K562 (cell line): ENCODE measurements around the gene DXO. TPM values are rescaled to one million over a fixed set of nuclear protein-coding genes. Genes with fewer than 3 reads are reported as not detected.
"Not testable (repeated sequence)": the region's sequence is repeated elsewhere in the genome, so short reads cannot be mapped to it uniquely, and the experiment has no call there.

Experiments
- ATAC-seq: fragments of 200-7000 bp; cut with Tn5 transposase; 3 replicates; pipeline ENCODE4 v1.9.1; 2020; ENCODE audit warnings: moderate library complexity
- BruUV-seq: library from RNA; stranded (reverse); fragments of 400-500 nt; replicated peaks from 2 replicates; lab custom pipeline; 2021; lab: Mats Ljungman, UMichigan
- CTCF ChIA-PET: fragments of 300-600 bp; formaldehyde crosslinking; extraction: SDS; loops from one replicate; lab custom pipeline; 2021; ENCODE audit warnings: low intra/inter-chr PET ratio; lab: Yijun Ruan, JAX
- POLR2A ChIA-PET: fragments of 300-600, 350-650 bp; sonication (Branson Sonifier 250); formaldehyde crosslinking; extraction: SDS; loops from one replicate; lab custom pipeline; 2021; ENCODE audit warnings: antibody characterized with exemption, inconsistent platforms; lab: Yijun Ruan, JAX
- DNase-seq, 4 experiments: peaks; one replicate each; pipeline versions ENCODE4 v3.0.0 to v3.0.0-alpha.2; 2011 to 2018; ENCODE audit warnings: low spot score in 3 of 4, mixed read lengths in 3 of 4; ENCODE audit errors: extremely low read depth in 1 of 4
- FAIRE-seq: peaks from 2 replicates; lab custom pipeline; 2011; peaks lifted over from hg19 to GRCh38; lab: Jason Lieb, UNC
- H2AFZ ChIP-seq: 2 replicates; pipeline ENCODE4 v1.6.0; 2011; ENCODE audit warnings: low read depth, low read length, control low read depth, inconsistent platforms
- H3K27ac ChIP-seq: fragments of 200-600 bp; 3 replicates; pipeline ENCODE4 v1.8.0; 2011; ENCODE audit warnings: low read depth, mild to moderate bottlenecking, control low read depth, inconsistent platforms, low read length, moderate library complexity, mixed read lengths; ENCODE audit errors: extremely low read depth
- H3K27me3 ChIP-seq, 2 experiments: fragments of 300-600 bp in 1 of 2; 2 replicates in 1 of 2; 3 replicates in 1 of 2; pipeline versions ENCODE4 v1.6.0 to v1.8.0; 2011; ENCODE audit warnings: inconsistent platforms in 2 of 2, low read length in 2 of 2, mild to moderate bottlenecking in 1 of 2, mixed read lengths in 1 of 2, moderate library complexity in 1 of 2; ENCODE audit not compliant: control insufficient read depth in 2 of 2, insufficient read depth in 2 of 2
- H3K36me3 ChIP-seq: fragments of 300-600 bp; 3 replicates; pipeline ENCODE4 v1.8.0; 2011; ENCODE audit warnings: mild to moderate bottlenecking, low read length, inconsistent platforms; ENCODE audit not compliant: control insufficient read depth, insufficient read depth
- H3K4me1 ChIP-seq, 2 experiments: fragments of 200-600 bp in 1 of 2; replicated peaks in 1 of 2; 2 replicates in 1 of 2; 3 replicates in 1 of 2; pipeline versions ENCODE4 v1.5.1 to v1.8.0; 2011; ENCODE audit warnings: inconsistent platforms in 2 of 2, low read length in 2 of 2, mild to moderate bottlenecking in 1 of 2, mixed read lengths in 1 of 2, moderate library complexity in 1 of 2; ENCODE audit not compliant: control insufficient read depth in 2 of 2, insufficient read depth in 2 of 2
- H3K4me2 ChIP-seq: 2 replicates; pipeline ENCODE4 v1.6.1; 2011; ENCODE audit warnings: low read length, control low read depth, inconsistent platforms, mixed read lengths; ENCODE audit not compliant: insufficient read depth
- H3K4me3 ChIP-seq: fragments of 200-600 bp; sonication (generic), shearing (Covaris generic); 2 replicates; pipeline ENCODE4 v1.5.1; 2016; ENCODE audit warnings: control low read depth, inconsistent platforms
- H3K79me2 ChIP-seq: fragments of 200-600 bp; 3 replicates; pipeline ENCODE4 v1.8.0; 2011; ENCODE audit warnings: low read length, inconsistent platforms; ENCODE audit not compliant: control insufficient read depth, insufficient read depth
- H3K9ac ChIP-seq, 2 experiments: 2 replicates each; pipeline versions ENCODE4 v1.6.0 to v1.6.1; 2011; ENCODE audit warnings: low read depth in 2 of 2, low read length in 2 of 2, control low read depth in 1 of 2, inconsistent platforms in 1 of 2, mild to moderate bottlenecking in 1 of 2, mixed read lengths in 1 of 2; ENCODE audit not compliant: insufficient read depth in 1 of 2
- H3K9me1 ChIP-seq: one replicate; pipeline ENCODE4 v1.6.0; 2011; ENCODE audit warnings: inconsistent platforms, mild to moderate bottlenecking, low read length, moderate library complexity; ENCODE audit not compliant: control insufficient read depth, insufficient read depth
- H3K9me3 ChIP-seq: replicated peaks from 2 replicates; pipeline ENCODE4 v1.5.1; 2011; ENCODE audit warnings: low read depth, low read length, inconsistent platforms; ENCODE audit not compliant: control insufficient read depth, insufficient read depth
- H4K20me1 ChIP-seq: replicated peaks from 2 replicates; pipeline ENCODE4 v1.6.1; 2011; ENCODE audit warnings: low read length, inconsistent platforms, mixed read lengths; ENCODE audit not compliant: control insufficient read depth, insufficient read depth
- WGBS: fragments of 100-300 bp; shearing (Covaris generic); methylation state at CpG from one replicate; pipeline ENCODE4 v1.1.6; 2016; ENCODE audit warnings: low coverage, mixed read lengths; ENCODE audit not compliant: insufficient coverage; ENCODE audit errors: missing lambda C conversion rate; 5-methylcytosine and 5-hydroxymethylcytosine counted together
- in situ Hi-C: fragments of 300-500 bp; cut with MboI; formaldehyde crosslinking; loops from 4 replicates; pipeline ENCODE4 v1.15.0; 2018; ENCODE audit warnings: inconsistent platforms, mixed read lengths
- intact Hi-C: fragments of 100-400 bp; cut with micrococcal nuclease; formaldehyde crosslinking; loops from 2 replicates; pipeline ENCODE4 v1.14.2; 2022
- polyA plus RNA-seq, 8 experiments: library from polyadenylated mRNA; depleted of rRNA in 4 of 8; stranded (reverse) in 5 of 8; unstranded in 3 of 8; fragments of >200 nt; fragmentation: Nextera tagmentation in 2 of 8; fragmentation: Illumina TruSeq in 1 of 8; extraction: Ambion mirVana in 2 of 8; extraction: Trizol in 1 of 8; gene quantifications; 2 replicates each; pipeline versions ENCODE4 v1.2.1 to v1.2.3, GENCODE V29; 2011 to 2014; ENCODE audit warnings: inconsistent platforms in 1 of 8, missing spikeins in 1 of 8
- total RNA-seq, 7 experiments: library from RNA; depleted of rRNA in 6 of 7; stranded (reverse); fragments of >200 nt in 6 of 7; fragmentation: Illumina TruSeq in 2 of 7; extraction: Trizol in 2 of 7; gene quantifications; 2 replicates each; pipeline versions ENCODE4 v1.2.1 to v1.2.3, GENCODE V29; 2011 to 2021; ENCODE audit warnings: low replicate concordance in 1 of 7

The DXO gene
- total and polyA plus RNA-seq, 9 of the 15 experiments (the other 6 are each of a cell fraction or from before 2014, with no cell fraction given), result 6.4 to 35.1 (median 19.4) TPM

GRCh38 chr6:32005538-32005880, 33.6 kb upstream of the DXO start:
- in situ Hi-C loops, result loop anchor here (5.0 kb wide), 1 partner anchor 37 kb away; no protein-coding TSS in a partner anchor
- intact Hi-C loops, H3K4me3 ChIP-seq, H3K9me3 ChIP-seq, H4K20me1 ChIP-seq, CTCF ChIA-PET, H3K27ac ChIP-seq, H3K36me3 ChIP-seq, H3K9me1 ChIP-seq, H3K4me2 ChIP-seq, H2AFZ ChIP-seq, H3K4me1 ChIP-seq, FAIRE-seq, DNase-seq, BruUV-seq, ATAC-seq, POLR2A ChIA-PET, H3K9ac ChIP-seq, H3K79me2 ChIP-seq, H3K27me3 ChIP-seq: not testable (repeated sequence)
- WGBS, result no CpG with 5 or more reads among the region's 9 CpGs

- H3K4me3 ChIP-seq, ATAC-seq, intact Hi-C loops, H3K9ac ChIP-seq, DNase-seq, H3K79me2 ChIP-seq, H3K9me3 ChIP-seq, H3K4me1 ChIP-seq, H3K27ac ChIP-seq, H2AFZ ChIP-seq, H3K4me2 ChIP-seq, POLR2A ChIA-PET, CTCF ChIA-PET, H3K9me1 ChIP-seq, H3K27me3 ChIP-seq, H3K36me3 ChIP-seq, BruUV-seq, H4K20me1 ChIP-seq: not testable (repeated sequence)
- 50% methylated on average over 1 of the region's 13 CpGs for WGBS
- FAIRE-seq, result peak; percentile 71
- in situ Hi-C loops, result loop anchor here (5.0 kb wide), 1 partner anchor 37 kb away; no protein-coding TSS in a partner anchor
Measured at GRCh38 chr6:32004864-32005537, 33.1 kb upstream of the DXO start.

GRCh38 chr6:32004393-32004792, 32.5 kb upstream of the DXO start:
- H2AFZ ChIP-seq, DNase-seq, ATAC-seq, in situ Hi-C loops, H3K79me2 ChIP-seq, CTCF ChIA-PET, H3K9ac ChIP-seq, H3K27me3 ChIP-seq, H3K4me1 ChIP-seq, H3K27ac ChIP-seq, intact Hi-C loops, H3K9me3 ChIP-seq, FAIRE-seq, POLR2A ChIA-PET, BruUV-seq, H3K4me3 ChIP-seq, H3K9me1 ChIP-seq, H3K4me2 ChIP-seq, H3K36me3 ChIP-seq, H4K20me1 ChIP-seq: not testable (repeated sequence)
- WGBS, result no CpG with 5 or more reads among the region's 4 CpGs

GRCh38 chr6:32003301-32003700, 31.4 kb upstream of the DXO start:
- no CpG with 5 or more reads among the region's 7 CpGs for WGBS
- H3K4me1 ChIP-seq, H3K27me3 ChIP-seq, H3K9ac ChIP-seq, H3K36me3 ChIP-seq, H4K20me1 ChIP-seq, CTCF ChIA-PET, H3K9me1 ChIP-seq, H3K4me2 ChIP-seq, intact Hi-C loops, H3K27ac ChIP-seq, H3K79me2 ChIP-seq, POLR2A ChIA-PET, H2AFZ ChIP-seq, BruUV-seq, in situ Hi-C loops, DNase-seq, FAIRE-seq, H3K9me3 ChIP-seq, H3K4me3 ChIP-seq: not testable (repeated sequence)
- ATAC-seq, result peak; percentile 13
